DOHH2 (cell line): Measurements from ENCODE around the gene ANK2.

ENCODE experiments used
- H3F3A ChIP-seq: fragments of 200-600 bp; sonication (generic), shearing (Covaris generic); 2 replicates; pipeline ENCODE4 v1.6.0; 2016; ENCODE audit warnings: antibody characterized with exemption, mild to moderate bottlenecking; ENCODE audit not compliant: control insufficient read depth, insufficient read depth
- H3K27ac ChIP-seq: fragments of 200-600 bp; sonication (generic); 2 replicates; pipeline ENCODE4 v1.5.1; 2014; ENCODE audit warnings: low read depth, mild to moderate bottlenecking, low read length, moderate library complexity
- H3K27me3 ChIP-seq: fragments of 200-600 bp; sonication (generic); 2 replicates; pipeline ENCODE4 v1.6.1; 2014; ENCODE audit warnings: mild to moderate bottlenecking, low read length, mixed read lengths; ENCODE audit not compliant: control insufficient read depth
- H3K36me3 ChIP-seq: fragments of 200-600 bp; sonication (generic); 2 replicates; pipeline ENCODE4 v1.6.1; 2014; ENCODE audit warnings: mild to moderate bottlenecking, low read length, moderate library complexity, mixed read lengths; ENCODE audit not compliant: control insufficient read depth
- H3K4me1 ChIP-seq: fragments of 200-600 bp; sonication (generic); 2 replicates; pipeline ENCODE4 v1.6.1; 2014; ENCODE audit warnings: mild to moderate bottlenecking, low read length, mixed read lengths; ENCODE audit not compliant: control insufficient read depth
- H3K4me2 ChIP-seq: fragments of 200-600 bp; sonication (generic); 2 replicates; pipeline ENCODE4 v1.6.0; 2014; ENCODE audit warnings: mild to moderate bottlenecking, low read length, moderate library complexity
- H3K4me3 ChIP-seq: fragments of 200-600 bp; sonication (generic); 2 replicates; pipeline ENCODE4 v1.5.1; 2014; ENCODE audit warnings: mild to moderate bottlenecking, low read length, mixed read lengths
- H3K79me2 ChIP-seq: fragments of 200-600 bp; sonication (generic); 2 replicates; pipeline ENCODE4 v1.6.1; 2014; ENCODE audit warnings: mild to moderate bottlenecking, low read length, mixed read lengths; ENCODE audit not compliant: control insufficient read depth
- H3K9me2 ChIP-seq: fragments of 200-600 bp; sonication (generic); replicated peaks from 2 replicates; pipeline ENCODE4 v1.6.1; 2014; ENCODE audit warnings: mild to moderate bottlenecking, low read length, mixed read lengths; ENCODE audit not compliant: control insufficient read depth
- H3K9me3 ChIP-seq: fragments of 200-600 bp; sonication (generic); 2 replicates; pipeline ENCODE4 v1.6.1; 2014; ENCODE audit warnings: antibody characterized with exemption, low read length, mixed read lengths; ENCODE audit not compliant: control insufficient read depth, insufficient read depth
- H4K20me1 ChIP-seq: fragments of 200-600 bp; sonication (generic); 2 replicates; pipeline ENCODE4 v1.6.0; 2014; ENCODE audit warnings: low read depth, mild to moderate bottlenecking, antibody characterized with exemption, low read length, moderate library complexity; ENCODE audit not compliant: control insufficient read depth, insufficient read depth
- CTCF ChIP-seq: fragments of 200-600 bp; sonication (generic); IDR thresholded peaks from one replicate; pipeline ENCODE4 v1.5.1; 2014; ENCODE audit warnings: antibody characterized with exemption, mild to moderate bottlenecking, low read depth, low read length; ENCODE audit not compliant: poor library complexity, severe bottlenecking
- EZH2phosphoT487 ChIP-seq: fragments of 200-600 bp; sonication (generic); IDR thresholded peaks from 2 replicates; pipeline ENCODE4 v1.6.1; 2017; ENCODE audit warnings: borderline replicate concordance, mild to moderate bottlenecking, antibody characterized with exemption, low read length, moderate library complexity, mixed read lengths

The ANK2 gene

DNA sequence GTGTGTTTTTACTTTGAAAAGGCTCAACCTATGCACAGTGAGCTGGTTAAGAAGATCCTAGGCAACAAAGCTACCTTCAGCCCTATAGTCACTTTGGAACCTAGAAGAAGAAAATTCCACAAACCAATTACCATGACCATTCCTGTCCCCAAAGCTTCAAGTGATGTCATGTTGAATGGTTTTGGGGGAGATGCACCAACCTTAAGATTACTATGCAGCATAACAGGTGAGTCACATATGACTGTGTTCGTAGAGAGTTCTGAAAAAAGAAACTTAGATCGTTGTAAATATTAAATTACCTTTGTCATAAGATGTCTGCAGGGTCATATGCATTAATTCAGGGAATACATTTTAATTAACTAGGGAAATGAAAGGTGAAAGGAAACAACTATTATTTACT is 287.1 kb downstream of the ANK2 start:
- no peaks in the 10 kb centered on the region for H3K36me3 ChIP-seq
- H4K20me1 ChIP-seq, result no peaks in the 10 kb centered on the region
- H3K27me3 ChIP-seq, result no peaks in the 10 kb centered on the region
- H3K27ac ChIP-seq, result no peak overlapping the region
- no peaks in the 10 kb centered on the region for H3K9me2 ChIP-seq
- no peak for TF ChIP-seq CTCF
- no peak for TF ChIP-seq EZH2phosphoT487
- H3K4me1 ChIP-seq, result no peaks in the 10 kb centered on the region
- no peaks in the 10 kb centered on the region for H3K9me3 ChIP-seq
- no peaks in the 10 kb centered on the region for H3F3A ChIP-seq
- H3K79me2 ChIP-seq, result no peaks in the 10 kb centered on the region
- H3K4me3 ChIP-seq, result no peak overlapping the region
- no peak overlapping the region for H3K4me2 ChIP-seq

GRCh38 chr4:113339430-113339813 is 290.0 kb downstream of the ANK2 start:
- Histone ChIP-seq H3K4me1 (no peaks in the 10 kb centered on the region), H3K4me2 (no peak overlapping the region), H3K9me2 (no peaks in the 10 kb centered on the region), H3K27ac (no peak overlapping the region), H3K27me3 (no peaks in the 10 kb centered on the region), H3K4me3 (no peak overlapping the region), H3K36me3 (no peaks in the 10 kb centered on the region), H3F3A (no peaks in the 10 kb centered on the region), H4K20me1 (no peaks in the 10 kb centered on the region), H3K9me3 (no peaks in the 10 kb centered on the region), H3K79me2 (no peaks in the 10 kb centered on the region)
- no peak for TF ChIP-seq EZH2phosphoT487

- H3F3A ChIP-seq, result no peaks in the 10 kb centered on the region
- no peaks in the 10 kb centered on the region for H3K4me1 ChIP-seq
- H3K4me3 ChIP-seq, result no peak overlapping the region
- H3K9me3 ChIP-seq, result no peaks in the 10 kb centered on the region
- no peak overlapping the region for H3K4me2 ChIP-seq
- H3K27ac ChIP-seq, result no peak overlapping the region
- H4K20me1 ChIP-seq, result no peaks in the 10 kb centered on the region
- no peak for TF ChIP-seq EZH2phosphoT487
- no peak for TF ChIP-seq CTCF
- no peaks in the 10 kb centered on the region for H3K9me2 ChIP-seq
- no peaks in the 10 kb centered on the region for H3K36me3 ChIP-seq
- H3K79me2 ChIP-seq, result no peaks in the 10 kb centered on the region
- H3K27me3 ChIP-seq, result no peaks in the 10 kb centered on the region
These were observed 294.6 kb downstream of the ANK2 start for GRCh38 chr4:113344100-113344499.

- H3K9me2 ChIP-seq, result no peaks in the 10 kb centered on the region
- no peaks in the 10 kb centered on the region for H3K36me3 ChIP-seq
- H3K4me3 ChIP-seq, result no peak overlapping the region
- no peak overlapping the region for H3K27ac ChIP-seq
- no peak overlapping the region for H3K4me2 ChIP-seq
- H3F3A ChIP-seq, result no peaks in the 10 kb centered on the region
- no peak for TF ChIP-seq EZH2phosphoT487
- no peak for TF ChIP-seq CTCF
- no peaks in the 10 kb centered on the region for H3K9me3 ChIP-seq
- H3K4me1 ChIP-seq, result no peaks in the 10 kb centered on the region
- no peaks in the 10 kb centered on the region for H3K27me3 ChIP-seq
- no peaks in the 10 kb centered on the region for H4K20me1 ChIP-seq
- H3K79me2 ChIP-seq, result no peaks in the 10 kb centered on the region
These were observed 297.8 kb downstream of the ANK2 start for GRCh38 chr4:113347245-113347644.
